ENCODE results near the gene PPP2R2B.
"Not testable (repeated sequence)": the region's sequence is repeated elsewhere in the genome, so short reads cannot be mapped to it uniquely, and the experiment has no call there.

The PPP2R2B gene

DNA sequence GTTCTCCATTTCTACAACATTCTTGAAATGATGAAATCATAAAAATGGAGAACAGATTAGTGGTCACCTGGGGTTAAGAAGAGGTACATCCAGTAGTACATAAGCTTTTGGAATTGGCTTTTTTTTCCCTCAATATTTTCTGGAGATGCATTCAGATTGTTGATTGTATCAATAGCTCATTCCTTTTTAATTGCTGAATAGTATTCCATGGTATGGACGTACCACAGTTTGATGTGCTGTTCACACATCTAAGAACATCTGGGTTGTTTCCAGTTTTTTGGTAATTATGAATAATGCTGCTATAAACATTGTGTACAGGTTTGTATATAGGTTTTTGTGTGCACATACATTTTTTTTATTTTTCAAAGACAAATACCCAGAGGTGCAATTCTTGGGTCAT, 130.0 kb downstream of the PPP2R2B start:
- no peak for DNase-seq (ENCODE audit: low read depth in 2 of 2, low spot score in 1 of 2)

DNA sequence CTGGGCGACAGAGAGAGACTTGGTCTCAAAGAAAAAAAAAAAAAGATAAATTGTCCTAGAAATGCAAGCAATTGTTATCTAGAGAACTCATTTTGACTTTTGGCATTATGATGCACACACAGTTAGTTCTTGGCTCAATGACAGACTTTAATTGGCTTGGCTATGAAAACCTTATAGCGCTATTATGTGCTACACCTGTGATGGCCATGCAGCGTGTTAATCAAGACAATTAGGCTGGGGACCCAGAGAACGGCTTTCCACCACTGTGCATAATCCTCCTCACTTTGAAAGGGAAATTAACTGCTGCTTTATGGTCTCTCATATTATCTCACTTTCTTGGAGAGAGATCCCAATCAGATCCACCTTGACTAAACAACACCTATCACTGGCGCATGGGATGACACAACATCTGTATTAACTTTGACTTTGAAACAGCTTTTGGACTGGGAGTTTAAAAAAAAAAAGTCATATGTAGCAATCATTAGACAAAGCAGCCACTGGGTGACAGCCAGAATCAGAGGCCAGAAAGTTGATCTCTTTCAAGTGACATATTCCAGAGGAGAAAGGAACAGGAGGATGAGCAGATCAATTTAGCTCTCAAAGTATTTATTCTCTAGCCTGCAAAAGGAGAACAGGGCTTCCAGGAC, 132.5 kb downstream of the PPP2R2B start:
- DNase-seq (ENCODE audit: low read depth in 2 of 2, low spot score in 1 of 2): no peak

DNA sequence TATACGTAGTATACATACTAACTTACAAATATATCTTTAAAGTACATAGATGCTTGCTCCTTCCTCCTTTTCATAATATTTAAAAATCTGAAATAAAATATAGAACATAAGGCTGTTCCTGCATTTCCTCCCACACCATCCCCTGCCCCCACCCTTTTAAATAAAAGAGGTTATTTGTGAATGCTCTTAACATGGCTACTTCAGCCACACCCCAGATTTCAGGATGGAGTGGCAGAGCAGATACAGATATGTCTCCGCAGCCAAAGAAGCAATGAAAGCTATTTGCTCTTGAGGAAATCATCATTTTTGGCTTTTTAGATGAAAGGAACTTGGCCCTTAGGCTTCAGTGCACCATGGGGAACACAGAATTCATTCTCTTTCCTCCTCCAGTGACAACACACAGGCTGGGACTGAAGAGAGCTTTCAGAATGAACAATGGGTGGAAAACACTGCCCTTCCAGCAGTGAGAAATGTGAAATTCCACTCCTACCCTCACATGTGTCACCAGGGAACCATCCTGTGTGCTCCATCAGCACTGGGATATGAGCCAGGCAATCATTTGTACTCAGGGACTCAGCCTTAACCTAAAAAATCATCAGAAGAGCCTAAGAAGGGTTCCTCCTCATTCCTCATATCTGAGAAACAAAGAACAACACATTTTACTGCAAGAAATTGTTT, 134.3 kb downstream of the PPP2R2B start:
- no peak for DNase-seq (ENCODE audit: low read depth in 2 of 2, low spot score in 1 of 2)

DNA sequence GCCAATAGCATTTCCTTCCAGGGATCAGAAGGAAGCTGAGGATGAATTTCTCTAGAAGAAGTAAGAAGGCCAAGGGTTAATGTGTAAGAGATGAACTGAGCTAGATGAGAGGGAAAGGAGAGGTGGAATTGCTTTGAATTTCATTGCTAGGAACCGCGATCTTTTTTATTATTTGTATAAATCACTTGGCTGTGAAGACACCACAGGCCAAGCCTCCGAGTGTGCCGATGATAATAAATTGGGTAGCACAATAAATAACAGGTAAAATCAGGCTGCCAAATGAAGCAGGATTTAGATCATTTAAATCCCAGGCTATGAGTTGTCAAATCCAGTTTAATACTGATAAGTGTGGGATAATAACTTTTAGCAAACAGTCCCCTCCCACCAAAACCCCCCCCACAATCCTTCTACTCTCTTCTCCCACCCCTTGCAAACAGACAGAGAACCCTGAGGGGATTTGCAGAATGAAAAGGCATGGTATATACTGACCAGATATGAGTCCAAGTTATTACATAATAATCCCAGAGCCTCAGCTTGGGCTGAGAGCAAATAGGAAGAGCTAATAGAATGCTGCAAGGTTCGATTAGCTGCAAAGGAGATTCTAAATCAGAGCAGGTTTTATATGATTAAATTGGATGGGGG, 143.5 kb downstream of the PPP2R2B start:
- no peak for DNase-seq (ENCODE audit: low read depth in 2 of 2, low spot score in 1 of 2)

DNA sequence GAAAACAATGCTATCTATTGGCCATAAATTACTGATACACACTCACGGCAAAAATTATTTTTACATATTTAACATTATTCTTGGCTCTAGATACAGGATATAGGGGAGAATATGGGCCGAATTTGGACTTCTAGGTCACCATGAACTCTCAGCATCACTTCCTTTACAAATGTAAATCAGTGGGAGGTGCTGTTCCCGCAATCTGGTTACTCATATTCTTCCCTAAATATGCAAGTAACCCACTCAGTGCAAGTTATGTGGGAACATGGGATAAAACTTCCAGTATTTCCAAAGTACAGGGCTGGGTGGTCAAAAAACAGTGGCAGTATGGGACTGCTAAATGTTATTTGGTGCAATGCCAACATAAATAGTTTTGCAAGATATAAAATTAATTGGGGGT, 145.6 kb downstream of the PPP2R2B start:
- DNase-seq (ENCODE audit: low read depth in 2 of 2, low spot score in 1 of 2): no peak

DNA sequence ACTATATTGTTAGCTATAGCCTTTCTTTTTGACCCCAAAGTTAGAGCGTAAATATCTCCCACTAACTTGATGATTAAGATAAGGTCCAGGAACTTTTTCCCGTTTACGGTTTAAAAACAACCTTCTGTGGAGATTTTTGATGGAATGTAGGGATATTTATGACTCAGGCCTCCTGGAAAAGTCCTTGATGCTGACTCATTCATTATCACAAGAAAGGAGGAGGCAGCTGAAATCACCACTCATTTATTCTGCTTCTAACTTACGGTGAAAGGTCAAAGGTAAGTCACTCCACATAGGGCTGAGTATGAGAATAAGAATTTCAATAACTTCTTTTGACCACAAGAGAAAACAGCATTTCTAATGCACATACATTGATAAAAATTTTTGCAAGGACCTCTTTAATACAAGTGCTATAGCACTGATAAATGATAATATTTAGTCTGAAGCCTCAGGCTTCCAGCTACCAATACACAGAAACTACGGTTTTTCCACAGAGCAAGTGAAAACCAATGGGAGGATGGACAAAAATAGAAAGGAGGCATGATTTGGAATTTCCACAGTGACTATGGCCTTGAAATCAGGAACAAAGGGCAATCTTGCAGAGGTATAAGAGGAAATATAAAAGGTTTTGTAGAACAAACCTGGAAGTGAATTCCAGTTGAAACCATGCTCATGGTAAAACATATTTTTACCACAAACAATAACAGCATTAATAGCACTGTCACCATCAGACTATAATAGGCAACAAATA, 146.5 kb downstream of the PPP2R2B start:
- no peak for DNase-seq (ENCODE audit: low read depth in 2 of 2, low spot score in 1 of 2)

DNA sequence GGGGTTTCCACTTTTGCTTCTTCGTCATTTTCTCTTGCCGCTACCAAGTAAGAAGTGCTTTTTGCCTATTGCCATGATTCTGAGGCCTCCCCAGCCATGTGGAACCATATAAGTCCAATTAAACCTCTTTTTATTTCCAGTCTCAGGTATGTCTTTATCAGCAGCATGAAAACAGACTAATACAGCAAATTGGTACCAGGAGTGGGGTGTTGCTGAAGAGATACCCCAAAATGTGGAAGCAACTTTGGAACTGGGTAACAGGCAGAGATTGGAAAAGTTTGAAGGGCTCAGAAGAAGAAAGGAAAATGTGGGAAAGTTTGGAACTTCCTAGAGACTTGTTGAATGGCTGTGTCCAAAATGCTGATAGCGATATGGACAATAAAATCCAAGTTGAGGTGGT, 149.8 kb downstream of the PPP2R2B start:
- not testable (repeated sequence) for DNase-seq (ENCODE audit: low read depth in 2 of 2, low spot score in 1 of 2)

DNA sequence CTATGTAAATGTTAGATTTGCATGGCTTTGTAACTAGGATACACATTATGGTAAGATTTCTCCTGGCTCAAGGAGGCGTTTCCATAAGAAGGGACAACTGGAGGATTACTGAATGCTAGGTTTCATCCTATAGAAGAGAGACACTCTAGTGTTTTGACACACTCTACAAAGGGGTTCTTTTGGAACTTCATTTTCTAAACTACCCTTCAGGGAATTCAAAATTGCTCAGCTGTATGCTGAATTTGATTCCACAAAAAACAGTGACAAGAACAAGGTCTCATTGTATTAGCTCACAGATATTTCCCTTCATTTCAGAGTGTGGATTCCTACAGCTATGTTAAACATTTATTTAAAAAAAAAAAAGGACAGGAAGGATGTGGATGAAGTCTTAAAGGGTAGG, 151.7 kb downstream of the PPP2R2B start:
- DNase-seq (ENCODE audit: low read depth in 2 of 2, low spot score in 1 of 2): no peak

DNA sequence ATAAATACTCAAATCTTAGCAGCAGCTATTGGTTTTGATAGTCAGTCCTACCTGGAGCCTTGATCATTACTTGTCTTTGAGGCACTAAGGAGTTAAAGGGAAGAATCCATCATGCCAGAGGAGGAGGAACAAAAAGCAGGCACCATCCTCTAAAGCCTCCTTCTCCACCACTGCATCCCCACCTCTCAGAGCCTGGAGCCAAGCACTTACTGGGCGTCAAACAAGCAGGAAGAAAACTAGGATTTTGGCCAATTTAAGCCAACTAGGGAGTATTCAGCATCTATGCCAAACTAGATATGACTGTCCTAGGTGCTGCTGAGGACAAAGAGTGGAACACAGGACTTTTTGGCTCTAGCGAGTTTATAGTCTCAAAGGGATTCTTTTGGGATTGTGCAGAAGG, 152.5 kb downstream of the PPP2R2B start:
- no peak for DNase-seq (ENCODE audit: low read depth in 2 of 2, low spot score in 1 of 2)

DNA sequence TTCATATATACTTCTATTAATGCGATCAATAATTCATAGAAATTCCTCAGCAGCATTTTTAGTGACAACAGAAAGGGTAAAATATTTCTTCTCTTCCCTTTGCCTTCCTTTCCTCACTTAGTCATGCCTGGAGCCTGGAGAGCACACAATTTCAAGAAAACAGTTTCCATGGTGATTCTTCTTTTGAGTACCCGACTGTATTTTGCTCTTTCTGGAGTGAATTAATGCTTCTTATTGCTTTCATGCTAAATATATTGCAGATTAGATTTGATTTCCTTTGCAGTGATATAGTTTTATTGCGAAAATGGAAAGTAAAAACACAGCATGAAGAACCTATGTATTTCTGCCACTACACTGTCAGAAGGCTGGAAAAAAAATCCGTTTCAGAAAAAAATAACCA, 153.5 kb downstream of the PPP2R2B start:
- no peak for DNase-seq (ENCODE audit: low read depth in 2 of 2, low spot score in 1 of 2)

DNA sequence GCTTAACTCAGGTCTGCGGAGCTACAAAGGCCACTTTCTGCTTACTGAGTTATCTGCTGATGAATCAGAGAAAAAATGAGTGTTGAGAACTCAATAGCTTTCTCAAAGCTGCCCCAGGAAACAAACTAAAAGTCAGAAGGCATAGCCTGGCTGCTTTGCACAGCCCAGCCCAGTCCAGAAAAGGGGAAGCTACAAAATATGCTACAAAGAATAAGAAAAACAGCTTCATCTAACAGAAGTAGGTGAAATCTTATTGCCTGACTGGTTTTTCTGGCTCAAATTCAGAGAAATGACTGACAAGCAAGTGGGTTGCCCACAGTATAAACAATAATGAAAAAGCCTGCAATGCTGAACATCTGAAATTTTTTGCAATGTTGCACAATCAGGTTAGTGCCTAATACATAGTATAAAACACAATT, 156.2 kb downstream of the PPP2R2B start:
- DNase-seq (ENCODE audit: low read depth in 2 of 2, low spot score in 1 of 2): no peak

DNA sequence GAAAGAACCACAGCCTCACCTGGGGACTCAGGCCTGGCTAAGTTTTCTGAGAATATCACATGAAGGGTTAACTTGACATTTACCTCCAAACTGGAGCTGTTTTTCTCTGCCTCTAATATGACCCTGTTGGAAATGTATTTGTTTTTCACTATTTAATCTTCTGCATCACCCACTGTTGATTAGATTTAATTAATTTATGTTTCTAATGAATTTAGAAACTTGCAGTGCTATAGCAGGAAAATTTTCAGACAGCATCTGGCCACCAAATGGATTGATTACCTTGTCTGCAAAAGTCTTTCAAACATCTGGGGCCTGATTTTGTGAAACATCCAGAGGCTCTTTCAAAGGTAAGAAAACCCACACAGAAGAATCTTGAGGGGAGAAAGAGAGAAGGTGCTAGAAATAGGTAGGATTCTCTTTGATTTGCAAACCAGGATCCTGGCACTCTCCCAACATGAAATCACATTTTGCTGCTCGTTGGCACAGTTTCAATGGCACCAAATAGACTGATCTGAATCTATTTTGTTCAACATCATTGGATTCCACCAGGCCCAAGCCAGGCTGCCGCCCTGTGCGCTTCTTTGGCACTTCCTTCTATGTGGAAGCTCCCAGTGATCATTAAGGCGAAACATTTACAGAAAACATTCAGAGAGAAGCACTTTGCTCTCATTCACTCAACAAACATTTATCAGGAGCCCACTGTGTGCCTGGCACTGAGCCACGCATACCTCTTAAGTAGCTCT, 157.3 kb downstream of the PPP2R2B start:
- DNase-seq (ENCODE audit: low read depth in 2 of 2, low spot score in 1 of 2): no peak

DNA sequence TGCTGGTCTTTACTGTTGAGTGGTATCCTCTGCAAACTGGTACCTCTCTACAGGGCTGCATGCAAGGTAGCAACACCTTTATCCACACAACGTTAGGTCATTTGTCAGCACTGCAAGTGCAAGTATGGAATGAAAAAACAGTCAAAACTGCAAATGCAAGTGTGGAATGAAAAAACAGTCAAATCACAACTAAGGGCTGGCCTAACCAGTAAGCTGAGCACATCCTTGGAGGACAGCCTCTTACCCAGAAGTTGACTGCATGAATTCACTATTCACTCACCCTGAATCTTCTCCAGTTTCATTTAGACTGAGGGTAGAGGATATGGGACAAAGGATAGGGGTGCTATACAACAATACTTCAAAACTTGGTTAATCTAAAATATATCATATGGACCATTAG, 158.4 kb downstream of the PPP2R2B start:
- DNase-seq (ENCODE audit: low read depth in 2 of 2, low spot score in 1 of 2): no peak

DNA sequence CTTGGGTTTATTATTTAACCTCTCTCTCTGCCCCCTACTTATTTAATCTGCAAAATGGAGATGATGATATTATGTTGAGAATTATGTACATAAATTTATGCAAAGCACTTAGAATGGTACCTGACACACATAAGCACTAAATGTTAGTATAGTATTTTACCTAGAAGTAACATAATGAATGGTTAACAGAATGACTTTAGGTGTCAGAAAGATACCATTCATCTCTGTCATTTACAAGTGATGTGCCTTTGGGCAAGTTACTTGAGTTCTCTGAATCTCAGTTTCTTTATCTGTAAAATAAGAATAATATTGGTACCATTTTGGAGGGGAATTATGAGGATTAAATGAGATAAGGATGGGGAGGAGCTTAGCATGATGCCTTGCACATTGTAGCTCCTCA, 159.4 kb downstream of the PPP2R2B start:
- DNase-seq (ENCODE audit: low read depth in 2 of 2, low spot score in 1 of 2): no peak

DNA sequence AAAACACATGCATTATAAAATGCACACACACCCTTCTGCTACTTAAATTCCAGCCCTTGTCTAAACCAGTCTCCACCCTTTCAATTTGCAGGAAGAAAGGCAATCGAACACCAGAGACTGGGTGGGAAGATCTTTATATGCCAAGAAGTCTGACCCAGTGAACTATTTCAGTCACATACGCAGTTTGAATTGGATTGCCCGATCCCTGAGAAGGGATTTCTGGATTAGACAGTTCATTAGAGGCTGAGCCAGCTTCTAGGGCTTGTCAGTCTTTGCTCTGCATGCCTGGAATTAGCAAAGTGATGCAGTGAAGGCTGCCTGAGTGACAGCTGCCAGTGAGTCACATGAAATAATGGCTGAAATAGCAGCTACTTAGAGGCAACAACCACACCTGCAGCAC, 159.9 kb downstream of the PPP2R2B start:
- DNase-seq (ENCODE audit: low read depth in 2 of 2, low spot score in 1 of 2): no peak

DNA sequence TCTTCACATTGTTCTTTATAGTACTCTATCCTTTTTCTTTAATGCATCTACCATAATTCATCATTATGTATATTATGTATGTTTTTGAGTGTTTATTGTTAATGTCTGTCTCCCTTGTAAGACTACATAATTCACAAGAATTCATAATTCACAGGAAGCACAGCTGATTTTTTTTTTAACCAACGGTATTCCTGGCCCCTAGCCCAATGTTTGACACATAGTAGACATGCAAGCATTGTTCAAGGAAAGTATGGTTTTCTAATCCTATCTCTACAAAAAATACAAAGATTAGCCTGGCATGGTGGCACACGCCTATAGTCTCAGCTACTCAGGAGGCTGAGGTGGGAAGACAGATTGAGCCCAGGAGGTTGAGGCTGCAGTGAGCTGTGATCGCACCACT, 160.6 kb downstream of the PPP2R2B start:
- DNase-seq (ENCODE audit: low read depth in 2 of 2, low spot score in 1 of 2): no peak

DNA sequence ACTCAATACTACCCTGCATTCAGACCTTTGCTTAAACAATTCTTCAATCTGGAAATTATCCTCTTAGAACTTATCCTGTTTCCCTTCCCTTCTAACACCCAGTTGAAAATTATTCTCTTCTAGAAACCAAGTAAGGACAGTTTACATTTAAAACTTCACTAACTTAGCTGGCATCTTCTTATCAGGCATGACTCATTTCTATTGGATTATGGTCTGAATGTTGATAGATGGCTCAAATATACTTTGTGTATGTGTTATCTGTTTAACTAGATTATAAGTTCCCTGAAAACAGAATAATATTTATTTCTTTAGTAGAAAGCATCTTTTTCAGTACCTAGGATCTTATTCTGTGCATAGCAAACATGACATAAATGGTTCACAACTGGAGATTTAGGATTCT, 161.9 kb downstream of the PPP2R2B start:
- no peak for DNase-seq (ENCODE audit: low read depth in 2 of 2, low spot score in 1 of 2)

DNA sequence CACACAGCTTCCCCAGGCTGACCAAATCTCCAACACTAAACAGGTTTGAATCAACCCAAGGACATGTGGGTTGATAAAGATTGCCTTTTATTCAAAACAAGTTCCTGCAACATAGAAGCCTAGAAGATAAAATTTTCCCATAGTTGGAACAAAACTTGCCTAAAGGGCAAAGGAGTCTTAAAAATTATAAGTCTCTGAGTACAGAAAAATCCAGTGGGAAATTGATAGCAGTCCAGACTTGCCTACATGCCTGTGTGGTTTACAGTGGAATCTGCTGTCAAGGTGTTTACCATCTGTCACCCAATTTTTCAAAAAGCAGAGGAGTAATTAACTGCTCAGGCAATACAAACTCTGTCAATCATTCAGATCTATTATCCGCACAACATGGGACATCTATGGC, 168.2 kb downstream of the PPP2R2B start:
- DNase-seq (ENCODE audit: low read depth in 2 of 2, low spot score in 1 of 2): no peak

DNA sequence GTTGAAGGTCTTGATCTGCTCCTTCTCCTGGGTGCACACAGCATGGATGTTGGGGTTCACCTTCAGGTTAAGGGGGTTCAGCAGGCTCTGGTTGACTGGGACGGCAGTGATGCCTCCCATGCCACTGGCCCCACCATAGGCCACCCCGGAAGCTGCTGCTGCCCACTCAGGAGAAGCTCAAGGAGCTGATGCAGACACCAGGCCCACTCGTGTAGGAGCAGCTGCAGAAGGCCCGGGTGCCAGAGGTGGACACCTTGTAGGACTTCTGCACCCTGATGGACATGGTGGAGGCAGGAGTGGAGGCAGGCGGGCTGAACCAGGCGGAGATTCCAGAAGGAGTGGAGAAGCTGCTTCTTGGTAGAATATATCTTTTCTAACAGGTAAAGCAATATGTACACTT, 171.2 kb downstream of the PPP2R2B start:
- no peak for DNase-seq (ENCODE audit: low read depth in 2 of 2, low spot score in 1 of 2)

DNA sequence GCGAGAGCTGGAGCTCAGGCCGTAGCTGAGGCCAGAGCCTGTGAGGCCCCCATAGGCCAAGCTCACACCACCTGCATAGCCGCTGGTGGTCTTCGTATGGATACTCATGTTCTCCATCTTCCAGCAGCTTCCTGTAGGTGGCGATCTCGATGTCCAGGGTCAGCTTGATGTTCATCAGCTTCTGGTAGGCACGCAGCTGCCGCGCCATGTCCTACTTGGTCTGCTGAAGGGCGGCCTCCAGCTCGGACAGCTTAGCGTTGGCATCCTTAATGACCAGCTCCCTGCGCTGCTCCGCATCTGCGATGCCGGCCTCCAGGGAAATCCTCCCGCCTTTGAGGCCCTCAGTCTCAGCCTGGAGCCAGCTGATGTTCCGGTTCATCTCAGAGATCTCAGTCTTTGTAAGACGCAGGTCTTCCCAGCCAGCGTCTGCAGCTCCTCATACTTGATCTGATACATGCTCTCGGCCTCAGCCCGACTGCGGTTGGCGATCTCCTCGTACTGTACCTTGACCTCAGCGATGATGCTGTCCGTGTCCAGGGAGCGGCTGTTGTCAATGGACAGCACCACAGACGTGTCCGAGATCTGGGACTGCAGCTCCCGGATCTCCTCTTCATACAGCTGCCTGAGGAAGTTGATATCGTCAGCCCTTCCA, 172.1 kb downstream of the PPP2R2B start:
- no peak for DNase-seq (ENCODE audit: low read depth in 2 of 2, low spot score in 1 of 2)

All from stimulated activated CD8-positive, alpha-beta memory T cell treated with anti-CD3 and anti-CD28 coated beads, Interleukin-4, amount 100 ng/mL, for 1 hour (primary cell).